Endothelial cell of umbilical vein (primary cell): Measurements from ENCODE around the gene L3MBTL4. TPM values are rescaled to one million over a fixed set of nuclear protein-coding genes. Genes with fewer than 3 reads are reported as not detected.

Source experiments
- BruUV-seq: library from RNA; stranded (reverse); fragments of 400-500 nt; replicated peaks from 2 replicates; lab custom pipeline; 2021; lab: Mats Ljungman, UMichigan
- CTCF ChIA-PET: fragments of 300-600, 350-600 bp; sonication (Branson Sonifier 250); formaldehyde crosslinking; loops from one replicate; lab custom pipeline; 2021; ENCODE audit warnings: antibody characterized with exemption, inconsistent platforms; lab: Charles Lee
- POLR2A ChIA-PET: fragments of 300-600, 350-600 bp; sonication (Branson Sonifier 250); formaldehyde crosslinking; loops from one replicate; lab custom pipeline; 2021; ENCODE audit warnings: antibody characterized with exemption, inconsistent platforms; lab: Charles Lee
- DNase-seq: peaks from one replicate; pipeline ENCODE4 v3.0.0-alpha.2; 2011; ENCODE audit warnings: low read depth, low spot score
- FAIRE-seq: peaks from 2 replicates; lab custom pipeline; 2011; peaks lifted over from hg19 to GRCh38; lab: Jason Lieb, UNC
- H2AFZ ChIP-seq: 2 replicates; pipeline ENCODE4 v1.6.0; 2012; ENCODE audit warnings: low read depth, low read length, control low read depth, inconsistent platforms
- H3K27ac ChIP-seq: 2 replicates; pipeline ENCODE4 v1.5.1; 2011; ENCODE audit warnings: low read depth, mild to moderate bottlenecking, control low read depth, low read length, moderate library complexity; ENCODE audit not compliant: insufficient read depth
- H3K27me3 ChIP-seq, 2 experiments: 2 replicates each; pipeline versions ENCODE4 v1.6.0 to v1.6.1; 2011; ENCODE audit warnings: low read length in 2 of 2, mixed read lengths in 1 of 2; ENCODE audit not compliant: control insufficient read depth in 2 of 2, insufficient read depth in 2 of 2
- H3K36me3 ChIP-seq, 2 experiments: 2 replicates in 1 of 2; 3 replicates in 1 of 2; pipeline ENCODE4 v1.5.1; 2011; ENCODE audit warnings: low read length in 2 of 2, mild to moderate bottlenecking in 1 of 2, moderate library complexity in 1 of 2; ENCODE audit not compliant: control insufficient read depth in 2 of 2, insufficient read depth in 2 of 2; ENCODE audit errors: extremely low read depth in 1 of 2
- H3K4me1 ChIP-seq: 3 replicates; pipeline ENCODE4 v1.5.1; 2011; ENCODE audit warnings: mild to moderate bottlenecking, low read length; ENCODE audit not compliant: control insufficient read depth, insufficient read depth; ENCODE audit errors: extremely low read depth
- H3K4me2 ChIP-seq: 2 replicates; pipeline ENCODE4 v1.6.1; 2011; ENCODE audit warnings: low read length, control low read depth, mixed read lengths; ENCODE audit not compliant: insufficient read depth
- H3K4me3 ChIP-seq, 3 experiments: fragments of 200-600 bp in 1 of 3; sonication (generic), shearing (Covaris generic) in 1 of 3; replicated peaks in 1 of 3; 2 replicates each; pipeline ENCODE4 v1.5.1; 2011 to 2016; ENCODE audit warnings: control low read depth in 3 of 3, low read length in 3 of 3, mild to moderate bottlenecking in 2 of 3, inconsistent platforms in 1 of 3, low read depth in 1 of 3, moderate library complexity in 1 of 3; ENCODE audit not compliant: insufficient read depth in 1 of 3
- H3K79me2 ChIP-seq: 2 replicates; pipeline ENCODE4 v1.6.0; 2012; ENCODE audit warnings: low read length, inconsistent platforms; ENCODE audit not compliant: control insufficient read depth, insufficient read depth
- H3K9ac ChIP-seq: replicated peaks from 2 replicates; pipeline ENCODE3; 2011; ENCODE audit warnings: low read length, control low read depth; ENCODE audit not compliant: insufficient read depth; ENCODE audit errors: extremely low read depth
- H3K9me1 ChIP-seq: replicated peaks from 3 replicates; pipeline ENCODE4 v1.6.0; 2011; ENCODE audit warnings: mild to moderate bottlenecking, low read length; ENCODE audit not compliant: control insufficient read depth, insufficient read depth; ENCODE audit errors: extremely low read depth
- H3K9me3 ChIP-seq: replicated peaks from 2 replicates; pipeline ENCODE4 v1.5.1; 2012; ENCODE audit warnings: low read length, inconsistent platforms; ENCODE audit not compliant: control insufficient read depth, insufficient read depth
- H4K20me1 ChIP-seq: replicated peaks from 2 replicates; pipeline ENCODE3; 2011; ENCODE audit warnings: mild to moderate bottlenecking, low read length; ENCODE audit not compliant: control insufficient read depth, insufficient read depth; ENCODE audit errors: extremely low read depth
- CTCF ChIP-seq, 2 donors: IDR thresholded peaks; 1 replicate in 1 of 2; 2 replicates in 1 of 2; pipeline ENCODE4 v1.5.1; 2011; ENCODE audit warnings: low read length in 2 of 2, mild to moderate bottlenecking in 2 of 2, moderate library complexity in 2 of 2, control low read depth in 1 of 2, inconsistent platforms in 1 of 2, low read depth in 1 of 2; ENCODE audit not compliant: insufficient read depth in 1 of 2; ENCODE audit errors: extremely low read depth in 1 of 2
- EZH2 ChIP-seq: IDR thresholded peaks from 2 replicates; pipeline ENCODE4 v1.6.1; 2012; ENCODE audit warnings: borderline replicate concordance, low read depth, mild to moderate bottlenecking, moderate library complexity, low read length, inconsistent platforms; ENCODE audit not compliant: severe bottlenecking
- FOS ChIP-seq: IDR thresholded peaks from 2 replicates; pipeline ENCODE4 v1.6.1; 2011; ENCODE audit warnings: mild to moderate bottlenecking, low read length, moderate library complexity, borderline replicate concordance; ENCODE audit not compliant: insufficient read depth
- GATA2 ChIP-seq: IDR thresholded peaks from 2 replicates; pipeline ENCODE4 v1.7.0; 2011; ENCODE audit warnings: low read depth, mild to moderate bottlenecking, moderate library complexity, mixed read lengths, low read length; ENCODE audit not compliant: insufficient read length, insufficient read depth
- JUN ChIP-seq: IDR thresholded peaks from 2 replicates; pipeline ENCODE4 v1.6.1; 2011; ENCODE audit warnings: borderline replicate concordance, low read depth; ENCODE audit not compliant: insufficient read length, insufficient read depth
- MAX ChIP-seq: IDR thresholded peaks from 2 replicates; pipeline ENCODE4 v1.6.1; 2011; ENCODE audit not compliant: insufficient read depth, insufficient read length
- MYC ChIP-seq: IDR thresholded peaks from one replicate; pipeline ENCODE4 v1.6.1; 2011; ENCODE audit warnings: mild to moderate bottlenecking, low read depth, low read length
- POLR2AphosphoS5 ChIP-seq: IDR thresholded peaks from 2 replicates; pipeline ENCODE4 v1.6.1; 2012; ENCODE audit warnings: low read depth, mild to moderate bottlenecking, control low read depth, low read length, moderate library complexity; ENCODE audit not compliant: insufficient read depth
- dilution Hi-C: fragments of 300-500 bp; cut with MboI; formaldehyde crosslinking; loops from one replicate; pipeline ENCODE4 v1.15.0; 2019; ENCODE audit warnings: low sequenced_read_pairs; ENCODE audit not compliant: extremely low pct_ligation_motif_present
- intact Hi-C: fragments of 100-400 bp; cut with micrococcal nuclease; formaldehyde crosslinking; loops from one replicate; pipeline ENCODE4 v1.10.0; 2022
- polyA plus RNA-seq, 4 experiments: library from polyadenylated mRNA; depleted of rRNA in 3 of 4; stranded (reverse) in 3 of 4; unstranded in 1 of 4; fragments of >200 nt; gene quantifications; 2 replicates each; pipeline versions ENCODE4 v1.2.1 to v1.2.3, GENCODE V29; 2011 to 2012; ENCODE audit warnings: missing spikeins in 1 of 4
- total RNA-seq: library from RNA; stranded (reverse); gene quantifications from 2 replicates; pipeline ENCODE4 v1.2.3, GENCODE V29; 2021

L3MBTL4 gene
- total and polyA plus RNA-seq, 2 donors (not counting 3 experiments of a cell fraction or from before 2014, with no cell fraction given), result 0.80 TPM; not detected in 1

- H3K27me3 ChIP-seq, result no peaks in the 10 kb centered on the region
- TF ChIP-seq CTCF (IDR thresholded peaks at IDR 0.05; ENCODE audit: extremely low read depth in 1 of 2, insufficient read depth in 1 of 2, low read depth in 1 of 2, low read length in 2 of 2) (no peak), GATA2 (peak; percentile 57), FOS (peak; percentile 35), JUN (peak; percentile 38), MYC (no peak), MAX (no peak), POLR2AphosphoS5 (no peak), EZH2 (no peak)
- ChIA-PET CTCF (no interaction called here), POLR2A (no interaction called here)
- no peaks in the 10 kb centered on the region for H4K20me1 ChIP-seq
- dilution Hi-C loops, result no loop called here
- peak overlapping the region; percentile 53 for H2AFZ ChIP-seq
- FAIRE-seq (peak; percentile 63), DNase-seq (peak; percentile 18)
- H3K4me1 ChIP-seq, result no peaks in the 10 kb centered on the region
- H3K4me2 ChIP-seq, result no peak overlapping the region
- H3K9me1 ChIP-seq, result no peaks in the 10 kb centered on the region
- H3K9ac ChIP-seq, result no peak overlapping the region
- no peak overlapping the region for H3K27ac ChIP-seq
- H3K4me3 ChIP-seq, result no peak overlapping the region
- no peaks in the 10 kb centered on the region for H3K36me3 ChIP-seq
- BruUV-seq, result no TSS peak
- H3K79me2 ChIP-seq, result no peaks in the 10 kb centered on the region
- intact Hi-C loops, result no loop called here
- H3K9me3 ChIP-seq, result no peaks in the 10 kb centered on the region
Observed at GRCh38 chr18:6069539-6069938, 345.2 kb downstream of the L3MBTL4 start.
